GM18870 (cell line): ENCODE measurements around the gene HMCES.
"Not testable (repeated sequence)": the region's sequence is repeated elsewhere in the genome, so short reads cannot be mapped to it uniquely, and the experiment has no call there.

Experiments
- ATAC-seq: cut with Tn5 transposase; IDR thresholded peaks from one replicate; pipeline ENCODE4 v1.9.1; 2021; ENCODE audit warnings: moderate library complexity; ENCODE audit not compliant: unreplicated experiment

HMCES gene

GRCh38 chr3:129343643-129344360, 65.1 kb downstream of the HMCES start:
- ATAC-seq = no peak

DNA sequence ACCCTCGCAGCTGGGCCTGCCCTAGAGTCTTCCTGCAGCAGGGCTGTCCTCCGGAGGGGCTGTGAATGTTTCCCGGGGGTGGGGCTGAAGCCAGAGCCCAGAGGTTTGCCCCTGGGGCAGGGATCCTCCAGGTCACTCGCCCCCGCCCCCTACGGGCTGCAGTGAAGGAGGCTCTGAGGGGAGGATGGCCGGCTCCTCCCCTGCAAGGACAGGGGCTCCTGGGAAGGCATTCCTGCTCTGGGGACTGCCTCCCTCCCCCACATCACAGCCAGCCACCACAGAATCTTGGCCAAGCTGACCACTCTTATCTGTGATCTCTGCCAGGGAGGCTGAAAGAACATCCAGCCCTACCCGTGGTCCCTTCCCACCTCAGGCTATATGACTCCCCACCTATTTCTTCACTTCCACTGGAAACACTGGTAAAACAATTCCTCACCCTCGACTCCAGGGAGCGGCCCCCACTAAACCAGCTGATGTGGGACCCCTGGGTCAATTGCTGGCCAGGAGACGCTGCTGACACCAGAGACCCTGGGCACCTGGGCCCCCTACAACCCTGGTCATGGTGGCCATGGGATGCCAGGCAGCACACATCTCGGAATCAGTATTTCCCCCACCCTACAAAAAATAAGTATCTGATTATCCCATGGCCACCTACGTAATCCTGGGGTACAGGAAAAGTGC, 66.0 kb downstream of the HMCES start:
- ATAC-seq = no peak

DNA sequence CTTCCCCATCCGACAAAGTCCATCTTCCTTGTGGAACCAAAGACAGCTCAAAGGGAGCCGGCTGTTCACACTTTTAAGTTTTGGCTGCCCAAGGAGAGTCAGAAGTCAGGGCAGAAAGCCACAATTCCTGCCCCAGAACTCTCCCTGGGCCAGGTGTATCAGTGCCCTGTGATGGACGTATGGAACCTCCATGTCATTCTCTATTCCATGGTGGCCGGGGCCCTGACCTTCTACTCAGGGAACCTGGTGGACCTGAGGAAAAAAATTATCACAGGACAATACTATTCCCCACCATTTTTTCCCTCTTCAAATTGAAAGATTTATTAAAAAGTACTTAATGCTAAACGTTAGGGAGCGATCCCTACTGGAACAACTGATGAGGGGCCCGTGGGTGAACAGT, 66.6 kb downstream of the HMCES start:
- no peak for ATAC-seq

DNA sequence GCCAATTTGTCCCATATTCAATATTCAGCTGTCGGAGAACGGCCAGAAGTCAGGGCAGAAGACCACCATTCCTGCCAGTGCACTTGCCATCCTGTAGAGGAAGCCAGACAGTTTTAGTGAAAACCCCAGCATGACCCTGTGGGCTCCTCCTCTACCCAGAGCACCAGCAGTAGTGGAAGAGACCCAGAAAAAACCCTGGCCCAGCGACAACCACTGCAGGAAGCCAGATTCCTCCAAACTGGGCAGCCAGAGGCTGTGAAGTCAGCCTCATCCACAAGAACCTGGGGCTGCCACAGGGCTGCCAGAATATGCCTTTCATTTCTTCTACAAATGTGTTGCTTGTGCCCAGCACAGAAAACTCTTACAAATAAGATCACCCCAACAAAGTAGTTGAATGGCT, 67.3 kb downstream of the HMCES start:
- ATAC-seq = no peak

GRCh38 chr3:129346695-129347457, 68.2 kb downstream of the HMCES start:
- ATAC-seq = no peak

GRCh38 chr3:129347458-129347845, 68.8 kb downstream of the HMCES start:
- ATAC-seq = no peak

- ATAC-seq = no peak
Observed at GRCh38 chr3:129348734-129349133, 70.1 kb downstream of the HMCES start.

DNA sequence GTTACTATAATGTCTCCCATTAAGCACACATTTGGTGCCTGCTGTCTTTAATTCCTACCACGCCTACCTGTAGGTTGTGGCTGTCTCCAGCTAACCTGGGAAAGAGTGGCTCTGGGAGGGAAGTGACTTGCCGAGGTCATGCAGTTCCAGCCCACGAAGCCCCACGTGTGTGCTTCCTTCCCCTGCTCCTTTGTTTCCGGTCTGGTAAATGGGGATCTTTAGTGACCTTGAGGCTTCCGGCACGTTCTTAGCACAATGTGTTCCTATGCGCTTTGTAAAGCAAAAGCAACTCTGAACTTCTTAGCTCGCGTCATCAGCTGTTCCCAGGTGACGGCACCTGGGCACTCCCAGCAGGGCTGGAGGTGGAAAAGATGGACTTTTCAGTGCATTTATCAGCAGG, 70.5 kb downstream of the HMCES start:
- not testable (repeated sequence) for ATAC-seq

DNA sequence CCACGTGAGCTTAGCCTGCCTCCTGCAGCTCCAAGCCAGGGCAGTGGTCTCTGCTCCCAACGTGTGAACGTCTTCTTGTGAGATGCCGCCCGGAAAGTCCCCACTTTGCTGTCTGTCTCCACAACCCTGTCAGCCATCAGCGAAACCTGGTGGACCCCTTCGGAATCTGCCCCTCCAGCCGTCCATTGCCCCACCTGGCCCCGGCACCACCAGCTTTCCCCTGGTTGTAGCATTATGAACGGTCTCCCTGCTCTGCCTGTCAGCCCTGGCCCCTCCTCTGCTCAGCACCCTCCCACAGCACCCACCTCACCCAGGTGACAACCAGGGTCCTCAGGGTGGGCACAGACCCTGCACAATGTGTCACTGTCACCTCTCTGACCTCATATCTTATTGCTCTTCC, 71.1 kb downstream of the HMCES start:
- no peak for ATAC-seq

- no peak for ATAC-seq
Observed at GRCh38 chr3:129352045-129352444, 73.4 kb downstream of the HMCES start.

- no peak for ATAC-seq
Observed at GRCh38 chr3:129352650-129353588, 74.2 kb downstream of the HMCES start.

DNA sequence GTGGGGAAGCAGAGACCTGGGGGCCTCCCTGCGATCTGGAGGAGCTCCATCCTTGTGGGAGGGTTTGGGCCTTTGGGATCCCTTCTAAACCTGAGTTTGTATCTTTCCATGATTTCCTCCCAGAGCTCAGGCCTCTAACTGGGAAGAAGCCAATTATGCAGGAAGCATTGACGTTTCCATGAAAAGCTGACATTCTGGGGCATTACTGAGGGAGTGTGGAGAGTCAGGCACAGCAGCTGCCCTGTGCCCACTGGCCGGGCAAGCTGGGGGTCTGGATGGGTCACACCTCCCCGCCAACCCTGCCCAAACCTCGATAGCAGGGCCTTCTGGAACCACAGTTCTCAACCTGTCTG, 74.9 kb downstream of the HMCES start:
- ATAC-seq = no peak
